B cell (primary cell): ENCODE measurements around the gene DUS2. TPM values are rescaled to one million over a fixed set of nuclear protein-coding genes. Genes with fewer than 3 reads are reported as not detected.

Experiments
- ATAC-seq: fragments of 200-7000 bp; cut with Tn5 transposase; one replicate; pipeline ENCODE4 v1.10.0; 2021; ENCODE audit warnings: low read depth, mild to moderate bottlenecking, moderate number of reproducible peaks, moderate library complexity
- CTCF ChIA-PET: fragments of 350-600 bp; sonication (Branson Sonifier 250); formaldehyde crosslinking; loops from one replicate; lab custom pipeline; 2021; ENCODE audit warnings: antibody characterized with exemption, inconsistent platforms; lab: Charles Lee
- POLR2A ChIA-PET: fragments of 350-600 bp; sonication (Branson Sonifier 250); formaldehyde crosslinking; loops from one replicate; lab custom pipeline; 2021; ENCODE audit warnings: antibody characterized with exemption; lab: Charles Lee
- DNase-seq: peaks from one replicate; pipeline ENCODE4 v3.0.0; 2013
- H2AFZ ChIP-seq: 2 replicates; pipeline ENCODE4 v1.6.1; 2012; ENCODE audit warnings: mild to moderate bottlenecking, low read depth, low read length; ENCODE audit not compliant: insufficient read depth, poor library complexity, severe bottlenecking
- H3K27ac ChIP-seq, 2 donors: 1 replicate in 1 of 2; 2 replicates in 1 of 2; pipeline ENCODE4 v1.5.1; 2012 to 2013; ENCODE audit warnings: low read length in 2 of 2, mild to moderate bottlenecking in 2 of 2, moderate library complexity in 1 of 2
- H3K27me3 ChIP-seq, 4 experiments: fragments of 200-600 bp in 1 of 4; sonication (generic) in 1 of 4; replicated peaks in 1 of 4; 1 replicate in 2 of 4; 2 replicates in 2 of 4; pipeline versions ENCODE4 v1.6.1 to v1.7.0; 2013 to 2016; ENCODE audit warnings: low read length in 3 of 4, mild to moderate bottlenecking in 2 of 4, mixed read lengths in 1 of 4, moderate library complexity in 1 of 4; ENCODE audit not compliant: insufficient read depth in 4 of 4, control insufficient read depth in 3 of 4; ENCODE audit errors: control extremely low read depth in 1 of 4
- H3K36me3 ChIP-seq, 2 experiments: replicated peaks in 1 of 2; 1 replicate in 1 of 2; 2 replicates in 1 of 2; pipeline versions ENCODE4 v1.6.1 to v1.7.1; 2013; ENCODE audit warnings: low read length in 1 of 2; ENCODE audit not compliant: insufficient read depth in 2 of 2, control insufficient read depth in 1 of 2; ENCODE audit errors: control extremely low read depth in 1 of 2, extremely low read depth in 1 of 2
- H3K4me1 ChIP-seq, 2 donors: fragments of 200-600 bp in 1 of 2; sonication (generic) in 1 of 2; 1 replicate in 1 of 2; 2 replicates in 1 of 2; pipeline versions ENCODE4 v1.5.1 to v1.6.1; 2013 to 2017; ENCODE audit warnings: low read length in 2 of 2; ENCODE audit not compliant: control insufficient read depth in 2 of 2, insufficient read depth in 2 of 2
- H3K4me2 ChIP-seq: replicated peaks from 2 replicates; pipeline ENCODE3; 2012; ENCODE audit warnings: mild to moderate bottlenecking, low read depth, low read length; ENCODE audit not compliant: poor library complexity, severe bottlenecking
- H3K4me3 ChIP-seq, 5 experiments: fragments of 200-600 bp in 1 of 5; sonication (generic) in 1 of 5; 1 replicate in 3 of 5; 2 replicates in 2 of 5; pipeline versions ENCODE4 v1.5.1 to v1.7.0; 2011 to 2016; ENCODE audit warnings: low read length in 4 of 5, mild to moderate bottlenecking in 4 of 5, low read depth in 2 of 5, control low read depth in 1 of 5, moderate library complexity in 1 of 5; ENCODE audit not compliant: insufficient read depth in 1 of 5; ENCODE audit errors: control extremely low read depth in 1 of 5, extremely low read depth in 1 of 5
- H3K79me2 ChIP-seq: fragments of 200-600 bp; sonication (generic); one replicate; pipeline ENCODE4 v1.6.0; 2016; ENCODE audit warnings: low read length; ENCODE audit not compliant: control insufficient read depth, insufficient read depth
- H3K9ac ChIP-seq: fragments of 200-600 bp; sonication (generic); 2 replicates; pipeline ENCODE4 v1.6.1; 2017; ENCODE audit warnings: mild to moderate bottlenecking, low read length, moderate library complexity
- H3K9me3 ChIP-seq, 3 donors: one replicate each; pipeline versions ENCODE4 v1.6.1 to v1.7.1; 2013; ENCODE audit warnings: low read length in 2 of 3; ENCODE audit not compliant: control insufficient read depth in 2 of 3, insufficient read depth in 1 of 3; ENCODE audit errors: control extremely low read depth in 1 of 3
- H4K20me1 ChIP-seq: 2 replicates; pipeline ENCODE4 v1.6.0; 2012; ENCODE audit warnings: mild to moderate bottlenecking, low read length; ENCODE audit not compliant: insufficient read depth, control insufficient read depth, poor library complexity, severe bottlenecking
- H3K27ac Mint-ChIP-seq: one replicate; pipeline ENCODE4 v1.8.0; 2021; ENCODE audit warnings: mixed read lengths
- H3K27me3 Mint-ChIP-seq: one replicate; pipeline ENCODE4 v1.8.0; 2021; ENCODE audit warnings: mixed read lengths
- H3K4me1 Mint-ChIP-seq: one replicate; pipeline ENCODE4 v1.8.0; 2021; ENCODE audit warnings: mixed read lengths
- H3K4me3 Mint-ChIP-seq: one replicate; pipeline ENCODE4 v1.8.0; 2021; ENCODE audit warnings: mixed read lengths
- H3K9me3 Mint-ChIP-seq: one replicate; pipeline ENCODE4 v1.8.0; 2022; ENCODE audit warnings: mixed read lengths; ENCODE audit not compliant: insufficient read depth
- EZH2 ChIP-seq: IDR thresholded peaks from 2 replicates; pipeline ENCODE4 v1.6.1; 2012; ENCODE audit warnings: borderline replicate concordance, low read depth, mild to moderate bottlenecking, moderate library complexity, low read length; ENCODE audit not compliant: insufficient read depth, poor library complexity, severe bottlenecking
- WGBS: methylation state at CpG from one replicate; pipeline ENCODE4 v1.1.5; 2013; ENCODE audit warnings: missing lambda C conversion rate; ENCODE audit not compliant: insufficient coverage; 5-methylcytosine and 5-hydroxymethylcytosine counted together
- intact Hi-C: fragments of 100-400 bp; cut with micrococcal nuclease; formaldehyde crosslinking; loops from one replicate; pipeline ENCODE4 v1.10.0; 2022
- polyA plus RNA-seq: library from polyadenylated mRNA; depleted of rRNA; stranded (reverse); fragments of >200 nt; gene quantifications from 2 replicates; pipeline ENCODE4 v1.2.3, GENCODE V29; 2012
- total RNA-seq, 2 donors: library from RNA; stranded (reverse); fragments of 120-200 nt in 1 of 2; gene quantifications; 1 replicate in 1 of 2; 2 replicates in 1 of 2; pipeline versions ENCODE4 v1.2.3 to v1.2.4, GENCODE V29; 2013 to 2022
- TF ChIP-seq, protein P1 (sequence below): fragments of 200-600 bp; IDR thresholded peaks from one replicate; pipeline ENCODE4 v1.8.0; 2022; ENCODE audit warnings: antibody characterized with exemption, mild to moderate bottlenecking

Gene DUS2
- total and polyA plus RNA-seq, 2 donors (not counting 1 experiment from before 2014, with no cell fraction given), result 61.1 to 93.0 TPM

DNA sequence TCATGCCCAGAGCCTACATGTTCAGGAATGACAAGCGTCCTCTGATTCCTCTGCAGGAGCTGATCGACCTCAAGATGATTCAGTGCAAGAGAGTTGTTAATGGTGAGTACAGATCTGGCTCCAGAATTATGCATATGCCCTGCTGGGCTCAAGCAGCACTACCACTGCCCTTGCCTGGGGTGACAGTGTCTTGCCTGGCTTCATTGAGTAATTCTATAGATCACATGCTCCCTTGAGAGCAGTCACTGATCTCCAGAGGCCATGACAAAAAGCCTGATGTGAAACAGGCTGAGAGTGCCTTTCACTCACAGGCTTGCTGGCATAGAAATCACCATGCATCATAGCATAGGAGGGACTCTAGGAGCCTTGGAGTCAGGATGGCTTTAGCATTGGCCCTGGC lies 26.4 kb downstream of the DUS2 start:
- no peak overlapping the region for H3K4me3 ChIP-seq
- no peaks in the 10 kb centered on the region for H3K27me3 ChIP-seq
- H3K9me3 Mint-ChIP-seq, result no peaks in the 10 kb centered on the region
- H3K27me3 Mint-ChIP-seq, result no peaks in the 10 kb centered on the region
- no peak overlapping the region for H3K4me3 Mint-ChIP-seq
- no peak overlapping the region for H3K9ac ChIP-seq
- no peaks in the 10 kb centered on the region for H3K9me3 ChIP-seq
- H3K27ac ChIP-seq, result peak overlapping the region in 1 of 2 donors; percentile 30
- no CpG with 5 or more reads among the region's 2 CpGs for WGBS
- ATAC-seq (no peak), DNase-seq (no peak)
- CTCF ChIA-PET, result interaction anchor here (1.0 kb wide), 1 partner anchor 233 kb away, joined by 3 read pairs; no protein-coding TSS in a partner anchor
- no peak overlapping the region for H2AFZ ChIP-seq
- peak overlapping the region; percentile 46 for H3K27ac Mint-ChIP-seq
- no peak for TF ChIP-seq EZH2
- TF ChIP-seq, protein P1, sequence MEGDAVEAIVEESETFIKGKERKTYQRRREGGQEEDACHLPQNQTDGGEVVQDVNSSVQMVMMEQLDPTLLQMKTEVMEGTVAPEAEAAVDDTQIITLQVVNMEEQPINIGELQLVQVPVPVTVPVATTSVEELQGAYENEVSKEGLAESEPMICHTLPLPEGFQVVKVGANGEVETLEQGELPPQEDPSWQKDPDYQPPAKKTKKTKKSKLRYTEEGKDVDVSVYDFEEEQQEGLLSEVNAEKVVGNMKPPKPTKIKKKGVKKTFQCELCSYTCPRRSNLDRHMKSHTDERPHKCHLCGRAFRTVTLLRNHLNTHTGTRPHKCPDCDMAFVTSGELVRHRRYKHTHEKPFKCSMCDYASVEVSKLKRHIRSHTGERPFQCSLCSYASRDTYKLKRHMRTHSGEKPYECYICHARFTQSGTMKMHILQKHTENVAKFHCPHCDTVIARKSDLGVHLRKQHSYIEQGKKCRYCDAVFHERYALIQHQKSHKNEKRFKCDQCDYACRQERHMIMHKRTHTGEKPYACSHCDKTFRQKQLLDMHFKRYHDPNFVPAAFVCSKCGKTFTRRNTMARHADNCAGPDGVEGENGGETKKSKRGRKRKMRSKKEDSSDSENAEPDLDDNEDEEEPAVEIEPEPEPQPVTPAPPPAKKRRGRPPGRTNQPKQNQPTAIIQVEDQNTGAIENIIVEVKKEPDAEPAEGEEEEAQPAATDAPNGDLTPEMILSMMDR, result no peak
- peaks cover 37% of the 10 kb centered on the region for H3K4me1 Mint-ChIP-seq
- H3K4me1 ChIP-seq, result peaks cover 5% of the 10 kb centered on the region in 2 donors
- intact Hi-C loops, result no loop called here
- H4K20me1 ChIP-seq, result peaks cover 84% of the 10 kb centered on the region
- peaks cover 97% of the 10 kb centered on the region for H3K79me2 ChIP-seq
- peaks cover 22 to 74% of the 10 kb centered on the region in 2 experiments for H3K36me3 ChIP-seq
- POLR2A ChIA-PET, result no interaction called here
- peak overlapping the region; percentile 14 for H3K4me2 ChIP-seq

DNA sequence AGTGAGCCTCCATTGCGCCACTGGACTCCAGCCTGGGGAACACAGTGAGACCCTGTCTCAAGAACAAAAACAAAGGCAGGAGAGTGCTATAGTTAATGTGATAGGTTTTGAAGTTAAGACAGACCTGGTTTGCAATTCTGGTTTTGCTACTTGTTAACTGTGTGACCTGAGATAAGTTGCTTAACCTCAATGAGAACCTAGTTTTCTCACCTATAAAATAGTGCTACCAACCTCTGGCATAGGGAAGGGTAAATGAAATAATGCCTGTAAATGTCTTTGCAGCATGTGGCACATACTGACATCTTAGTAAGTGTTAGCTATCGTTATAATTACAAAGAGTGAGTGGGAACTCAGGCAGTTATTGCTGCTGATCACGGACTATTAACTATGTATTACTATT lies 32.3 kb downstream of the DUS2 start:
- H3K27ac ChIP-seq, result no peak overlapping the region
- H4K20me1 ChIP-seq, result peaks cover 77% of the 10 kb centered on the region
- H3K36me3 ChIP-seq, result peaks cover 30 to 82% of the 10 kb centered on the region in 2 experiments
- peaks cover 70% of the 10 kb centered on the region for H3K79me2 ChIP-seq
- no peak for ATAC-seq
- CTCF ChIA-PET, result interaction anchor here (1.0 to 1.6 kb wide), 3 partner anchors 9 to 61 kb away, joined by 3 to 8 read pairs (median 4); partner anchors contain the start of gene NFATC3
- Mint-ChIP-seq H3K4me3 (no peak overlapping the region), H3K27me3 (no peaks in the 10 kb centered on the region), H3K9me3 (no peaks in the 10 kb centered on the region), H3K4me1 (peaks cover 10% of the 10 kb centered on the region), H3K27ac (no peak overlapping the region)
- H3K27me3 ChIP-seq, result no peaks in the 10 kb centered on the region
- WGBS, result 100% methylated on average over 2 of the region's 3 CpGs
- H3K4me1 ChIP-seq, result no peaks in the 10 kb centered on the region
- intact Hi-C loops, result no loop called here
- no peak overlapping the region for H3K4me3 ChIP-seq
- no peak overlapping the region for H2AFZ ChIP-seq
- POLR2A ChIA-PET, result no interaction called here
- no peak overlapping the region for H3K9ac ChIP-seq
- no peaks in the 10 kb centered on the region for H3K9me3 ChIP-seq
- DNase-seq, result no peak
- H3K4me2 ChIP-seq, result no peak overlapping the region
- TF ChIP-seq, protein P1, result no peak
- no peak for TF ChIP-seq EZH2
